22Rv1 (cell line): ENCODE data around the gene CA10.

Source experiments
- H3K27ac ChIP-seq: fragments of 450-650 bp; 2 replicates; pipeline ENCODE4 v1.5.1; 2017
- CTCF ChIP-seq: fragments of 450-650 bp; IDR thresholded peaks from 2 replicates; pipeline ENCODE4 v1.5.1; 2017; ENCODE audit warnings: mild to moderate bottlenecking
- ZFX ChIP-seq: fragments of 450-650 bp; IDR thresholded peaks from 2 replicates; pipeline ENCODE4 v1.6.1; 2017; ENCODE audit warnings: antibody characterized with exemption, borderline replicate concordance

Gene CA10

GRCh38 chr17:51820766-51821165, 337.7 kb downstream of the CA10 start:
- no peak overlapping the region for H3K27ac ChIP-seq
- no peak for TF ChIP-seq ZFX
- TF ChIP-seq CTCF: no peak

- TF ChIP-seq ZFX: no peak
- TF ChIP-seq CTCF: no peak
- H3K27ac ChIP-seq: no peak overlapping the region
Observed at GRCh38 chr17:51820252-51820651, 338.3 kb downstream of the CA10 start.

- H3K27ac ChIP-seq: no peak overlapping the region
- TF ChIP-seq ZFX (no peak), CTCF (no peak)
Observed at GRCh38 chr17:51819341-51820219, 338.9 kb downstream of the CA10 start.

- TF ChIP-seq CTCF (no peak), ZFX (no peak)
- H3K27ac ChIP-seq: no peak overlapping the region
Observed at GRCh38 chr17:51818777-51819176, 339.7 kb downstream of the CA10 start.

- TF ChIP-seq CTCF (no peak), ZFX (no peak)
- no peak overlapping the region for H3K27ac ChIP-seq
Observed at GRCh38 chr17:51817955-51818354, 340.6 kb downstream of the CA10 start.

GRCh38 chr17:51817117-51817516, 341.4 kb downstream of the CA10 start:
- no peak overlapping the region for H3K27ac ChIP-seq

More at GRCh38 chr17:51817117-51817516, 341.4 kb downstream of the CA10 start:
- TF ChIP-seq CTCF (no peak), ZFX (no peak)
